GM11168 (cell line): ENCODE data around the gene CHI3L2.

Experiments used
- in situ Hi-C: fragments of 300-500 bp; cut with MboI; formaldehyde crosslinking; loops from one replicate; pipeline ENCODE4 v1.12.0; 2022; ENCODE audit warnings: low sequenced_read_pairs; ENCODE audit not compliant: unreplicated experiment

Gene CHI3L2

GRCh38 chr1:111227434-111227833, at the start of gene CHI3L2:
TSS of gene CHI3L2 (plus strand) at chr1:111227713. CDS start at chr1:111227730, 17 bp downstream.
- in situ Hi-C loops, result loop anchor here (5.0 to 25.0 kb wide), 2 partner anchors 90 to 535 kb away; partner anchors contain the start of gene DDX20

GRCh38 chr1:111179968-111180533, 47.5 kb upstream of the CHI3L2 start:
- in situ Hi-C loops, result no loop called here

- in situ Hi-C loops, result no loop called here
These were observed 45.5 kb upstream of the CHI3L2 start for GRCh38 chr1:111182052-111182451.

DNA sequence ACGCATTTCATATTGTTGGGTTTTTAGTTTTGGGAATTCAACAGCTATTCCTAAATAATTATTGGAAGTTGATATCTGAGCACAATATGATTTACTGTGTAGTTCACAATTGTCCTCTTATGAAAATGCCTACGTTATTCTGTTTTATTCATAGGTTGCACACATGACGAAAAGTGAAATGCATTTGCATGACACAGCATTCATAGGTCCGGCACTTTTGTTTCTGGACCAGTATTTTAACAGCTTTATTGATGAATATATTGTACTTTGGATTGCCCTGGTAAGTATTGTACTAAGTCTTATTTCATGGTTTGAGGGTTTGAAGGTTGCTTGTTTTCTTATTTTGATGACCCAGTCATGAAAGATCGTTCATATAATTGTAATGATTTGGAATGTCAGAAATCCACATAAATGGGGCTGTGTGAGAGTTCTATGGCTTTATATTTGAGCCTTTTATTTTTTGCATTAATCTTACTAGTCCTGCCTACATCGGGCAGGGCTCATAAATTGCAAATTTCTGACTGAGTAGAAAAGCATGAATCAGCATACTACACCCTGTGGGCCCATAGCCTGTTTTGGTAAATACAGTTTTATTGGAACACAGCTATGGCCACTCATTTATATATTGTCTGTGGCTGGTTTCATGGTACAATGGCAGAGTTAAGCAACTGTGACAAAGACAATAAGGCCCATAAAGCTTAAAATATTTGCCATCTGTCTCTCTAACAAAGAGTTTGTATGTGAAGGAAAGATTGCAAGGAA, 44.0 kb upstream of the CHI3L2 start:
- in situ Hi-C loops, result no loop called here

GRCh38 chr1:111184663-111185062, 42.9 kb upstream of the CHI3L2 start:
- in situ Hi-C loops, result no loop called here

DNA sequence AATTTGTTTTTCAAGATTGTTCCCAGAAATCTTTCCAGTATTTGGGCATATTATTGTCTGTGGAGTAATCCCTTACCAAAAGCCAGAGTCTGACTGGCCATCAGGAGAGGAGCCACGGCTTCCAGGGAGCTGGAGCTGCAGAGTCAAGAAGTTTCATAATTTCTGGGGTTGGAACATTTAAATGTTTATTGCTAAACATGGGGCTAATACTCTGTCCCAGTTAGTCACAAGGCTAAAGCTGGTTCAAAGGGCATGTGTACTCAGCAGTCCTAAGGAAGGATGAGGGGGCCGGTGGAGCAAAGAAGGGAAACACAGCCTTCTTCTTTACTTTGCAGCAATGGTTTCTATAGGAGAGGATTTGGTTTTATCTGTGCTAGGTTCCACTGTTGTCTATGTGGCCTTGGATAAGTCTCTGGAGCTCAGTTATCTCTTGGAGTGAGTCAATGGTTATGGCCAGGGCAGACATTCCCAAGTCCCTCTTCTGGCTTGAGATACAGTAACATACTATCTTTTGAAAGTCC, 36.5 kb upstream of the CHI3L2 start:
- in situ Hi-C loops, result no loop called here

- in situ Hi-C loops, result no loop called here
These were observed 36.0 kb upstream of the CHI3L2 start for GRCh38 chr1:111191496-111191895.

DNA sequence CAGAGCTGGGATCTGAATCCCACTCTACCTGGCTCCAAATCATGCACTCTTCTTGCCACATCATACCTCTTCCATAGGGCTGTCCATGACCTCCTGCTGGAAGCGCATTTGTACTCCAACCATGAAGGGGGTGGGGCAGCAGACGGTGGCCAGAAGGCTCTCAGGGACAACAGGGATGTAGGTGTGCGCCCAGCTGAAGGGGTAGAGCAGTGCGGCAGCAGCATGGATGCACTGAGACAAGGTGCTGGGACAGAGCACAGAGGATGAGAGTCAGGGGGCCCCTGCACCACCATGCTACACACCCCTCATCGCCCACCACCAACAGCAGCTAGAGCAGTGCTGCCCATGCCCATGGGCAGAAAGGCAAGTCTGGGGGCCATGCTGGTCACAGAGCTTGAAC, 35.4 kb upstream of the CHI3L2 start:
- in situ Hi-C loops, result no loop called here

- in situ Hi-C loops, result no loop called here
These were observed 34.6 kb upstream of the CHI3L2 start for GRCh38 chr1:111192658-111193519.

DNA sequence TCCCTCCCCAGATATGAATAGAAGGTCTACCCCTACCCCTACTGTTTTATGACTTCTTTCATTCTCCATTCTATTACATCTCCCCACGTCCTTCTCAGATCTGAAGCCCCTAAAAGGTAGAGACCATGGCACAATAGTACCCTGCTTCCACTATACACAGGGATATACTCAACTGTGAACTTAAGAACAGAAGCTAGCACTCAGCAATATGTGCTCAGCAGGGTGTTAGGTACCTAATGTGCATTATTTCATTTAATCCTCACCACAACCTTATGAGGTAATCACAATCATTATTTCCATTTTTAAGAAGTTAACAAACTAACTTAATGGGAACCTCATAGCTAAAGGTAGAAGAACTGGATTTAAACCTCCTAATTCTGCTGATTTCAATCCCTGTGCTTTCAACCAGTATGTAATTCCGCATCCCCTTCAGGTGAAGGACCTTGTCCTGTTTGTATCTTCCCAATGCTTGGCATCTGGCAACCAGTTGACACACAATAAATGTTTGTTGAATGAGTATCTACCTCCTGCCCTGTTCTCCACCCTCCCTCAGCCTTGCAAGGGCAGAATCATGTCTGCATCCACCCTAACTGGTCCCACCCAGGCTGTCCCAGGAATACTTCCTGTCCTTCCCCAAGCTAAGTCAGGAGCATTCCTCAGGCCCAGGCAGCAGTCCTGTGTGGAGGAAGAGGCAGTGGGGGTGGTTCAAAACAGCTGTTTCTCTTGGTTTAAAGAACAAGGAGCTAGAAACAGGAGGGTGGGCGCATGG, 33.6 kb upstream of the CHI3L2 start:
- in situ Hi-C loops, result no loop called here

DNA sequence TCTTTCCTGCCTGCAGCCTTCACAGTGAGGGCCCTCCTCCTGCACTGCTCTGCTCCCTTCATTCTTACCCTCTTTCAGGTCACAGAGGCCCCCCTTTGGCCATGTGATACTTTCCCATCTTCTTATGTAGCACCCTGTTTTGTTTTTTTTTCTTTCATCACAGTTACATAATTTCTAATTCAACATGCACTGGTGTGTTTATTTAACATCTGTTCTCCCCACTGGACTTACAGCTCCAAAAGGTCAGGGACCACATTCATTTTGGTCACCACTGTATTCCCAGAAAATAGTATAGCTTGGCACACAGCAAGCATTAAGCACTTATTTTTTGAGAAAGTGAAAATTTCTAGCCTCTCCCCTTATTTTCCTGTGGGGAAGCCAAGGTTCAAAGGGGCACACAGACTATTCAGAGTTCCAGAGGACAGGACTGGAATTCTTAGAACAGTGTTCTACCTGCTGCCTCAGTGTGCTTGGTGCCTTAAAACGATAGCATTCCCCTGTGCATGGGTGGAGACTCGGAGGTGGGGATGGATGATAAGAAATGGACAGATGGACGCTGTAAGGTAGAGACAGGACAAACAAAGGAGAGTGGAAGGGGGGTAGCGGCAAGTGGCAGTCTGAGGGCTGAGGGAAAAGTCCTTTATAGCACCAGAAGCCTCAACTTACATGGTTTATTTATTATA, 32.4 kb upstream of the CHI3L2 start:
- in situ Hi-C loops, result no loop called here

DNA sequence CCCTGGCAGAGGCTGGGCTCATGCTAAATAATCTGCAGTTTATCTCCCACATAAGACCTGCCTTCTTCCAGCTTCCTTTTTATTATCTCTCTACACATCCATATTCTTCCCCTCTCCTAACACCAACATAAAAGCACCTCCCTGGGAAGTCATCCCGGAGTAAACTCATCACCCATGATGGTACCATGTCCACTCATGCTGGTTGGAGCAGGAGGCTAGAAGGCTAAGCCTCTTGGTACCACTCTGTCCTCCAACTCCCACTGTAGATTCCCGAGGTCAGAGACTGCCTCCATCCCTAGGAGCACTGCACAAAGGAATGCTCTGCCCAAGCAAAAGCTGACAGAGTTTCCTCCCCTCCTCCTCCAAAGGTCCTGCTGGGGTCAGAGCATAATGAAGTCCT, 31.3 kb upstream of the CHI3L2 start:
- in situ Hi-C loops, result no loop called here

- in situ Hi-C loops, result no loop called here
These were observed 29.8 kb upstream of the CHI3L2 start for GRCh38 chr1:111197598-111198284.

DNA sequence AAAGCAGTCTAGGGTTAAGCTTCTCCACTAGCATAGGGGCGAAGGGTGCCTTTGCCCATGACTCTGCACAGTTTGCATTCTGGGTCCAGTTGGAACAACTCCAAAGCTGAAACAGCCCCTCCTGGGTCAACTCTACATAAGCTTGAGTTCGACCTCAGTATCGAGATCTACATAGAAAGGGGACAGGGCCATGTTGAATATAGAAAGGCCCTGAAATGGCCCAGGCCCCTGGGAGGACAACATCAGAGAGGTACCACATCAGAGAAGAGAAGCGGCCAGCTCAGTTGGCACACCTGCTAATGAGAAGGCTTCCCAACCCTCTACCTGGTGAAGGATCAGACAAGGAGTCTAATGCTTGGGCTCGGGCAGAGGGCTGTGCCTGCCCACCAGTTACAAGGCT, 28.7 kb upstream of the CHI3L2 start:
- in situ Hi-C loops, result no loop called here

DNA sequence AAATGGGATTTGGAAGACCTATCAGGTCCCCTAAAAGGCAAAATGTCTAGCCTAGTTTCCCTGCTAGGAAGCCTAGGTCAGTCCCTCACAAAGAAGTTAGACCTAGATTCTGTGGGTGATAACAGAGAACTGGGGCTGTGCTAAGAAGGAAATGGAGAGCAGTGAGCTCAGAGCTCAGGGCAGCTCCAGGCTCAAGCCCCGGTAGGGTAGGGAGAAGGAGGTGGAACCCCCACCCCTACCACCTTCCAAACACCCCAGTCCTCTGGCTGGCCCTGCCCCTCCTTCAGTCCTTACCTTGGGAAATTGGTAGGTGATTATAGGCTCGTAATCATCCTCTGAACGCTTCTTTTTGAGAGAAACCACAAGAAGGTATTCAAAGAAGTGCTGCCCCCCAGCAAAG, 28.2 kb upstream of the CHI3L2 start:
- in situ Hi-C loops, result no loop called here

DNA sequence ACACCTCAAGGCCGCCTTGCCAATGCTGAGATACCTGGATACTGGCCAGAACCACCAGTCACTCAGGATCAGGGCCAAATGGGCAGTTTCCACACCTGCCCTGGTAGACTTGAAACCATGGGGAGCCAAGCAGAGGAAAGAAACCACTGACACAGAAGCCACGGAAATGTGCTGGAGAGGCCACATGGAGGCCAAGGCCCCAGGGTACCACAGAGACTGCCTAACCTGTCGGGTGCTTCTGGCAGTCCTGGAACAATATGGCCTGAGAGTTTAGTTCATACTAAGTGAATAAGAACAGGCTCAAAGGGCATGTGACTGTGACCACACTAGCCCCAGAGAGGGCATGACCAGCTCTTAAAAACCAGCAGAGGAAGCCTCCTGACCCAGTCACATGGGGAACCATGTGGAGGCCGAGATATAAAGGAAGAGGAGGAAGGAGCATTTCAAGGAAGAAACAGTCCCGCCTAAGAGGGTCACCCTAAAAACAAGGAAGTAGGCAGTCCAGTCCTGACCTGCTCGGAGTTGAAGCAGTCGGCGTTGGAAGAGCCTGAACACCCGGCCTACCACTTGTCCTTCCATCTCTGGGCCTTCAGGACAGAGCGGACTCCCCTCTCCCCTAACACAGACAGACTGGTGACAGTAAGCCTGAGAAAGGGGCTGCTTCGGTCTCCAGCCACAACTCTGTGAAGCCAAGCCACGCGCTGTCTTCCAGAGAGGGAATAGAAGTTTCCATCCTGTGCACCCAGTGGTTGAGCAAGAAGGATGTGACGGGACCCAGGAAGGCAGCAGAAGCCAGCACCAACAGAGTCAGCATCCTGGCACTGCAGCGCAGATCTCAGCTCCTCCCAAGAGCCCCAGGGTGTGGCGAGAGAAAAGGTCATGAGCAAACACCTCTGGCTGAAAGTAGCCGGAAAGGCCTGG, 27.4 kb upstream of the CHI3L2 start, which contains the start of gene DENND2D:
DENND2D (minus strand) TSS at position 766 of the 921 bp plus-strand sequence; CDS start at position 579, 187 bp downstream.
- in situ Hi-C loops, result no loop called here

DNA sequence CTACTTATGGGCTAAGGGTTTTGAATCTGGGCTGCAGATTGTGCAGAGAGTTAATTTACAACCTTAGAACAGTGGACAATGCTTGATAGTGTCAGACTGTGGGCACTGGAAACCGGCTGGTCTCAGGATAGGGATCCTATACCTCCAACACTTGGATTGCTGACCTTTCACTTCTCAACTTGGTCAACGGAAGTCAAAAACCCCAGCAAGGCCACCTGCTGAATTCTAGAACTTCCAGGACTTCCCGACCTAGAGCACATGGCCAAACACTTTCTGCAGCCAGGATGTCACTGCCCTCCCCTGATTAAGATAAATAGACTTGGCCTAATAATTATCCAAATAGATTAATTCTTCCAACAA, 26.7 kb upstream of the CHI3L2 start:
- in situ Hi-C loops, result no loop called here
